ENCODE measurements around the gene SNRPD2. TPM values are rescaled to one million over a fixed set of nuclear protein-coding genes. Genes with fewer than 3 reads are reported as not detected.
A peak's percentile ranks its signal among the peaks of the same experiment; 100 is the strongest.

SNRPD2 gene
- total RNA-seq, 1 donor from 2014 or later = 405 TPM

GRCh38 chr19:45676851-45677263, 14.9 kb downstream of the SNRPD2 start:
- Histone ChIP-seq H4K20me1 (ENCODE audit: low read depth) (peaks cover 7% of the 10 kb centered on the region), H3K36me3 (no peaks in the 10 kb centered on the region), H3F3A (ENCODE audit: low read depth) (peaks cover 16% of the 10 kb centered on the region), H3K4me3 (peak overlapping the region; percentile 45), H3K4me1 (peaks cover 6% of the 10 kb centered on the region), H3K4me2 (peak overlapping the region; percentile 77), H3K9me3 (ENCODE audit: low read depth) (no peaks in the 10 kb centered on the region), H3K27me3 (peaks cover 95% of the 10 kb centered on the region), H3K9ac (no peak overlapping the region), H3K27ac (no peak overlapping the region), H3K79me2 (ENCODE audit: low read depth) (no peaks in the 10 kb centered on the region), H2AFZ (replicated peaks) (no peak overlapping the region)
- Mint-ChIP-seq H3K4me3 (peak overlapping the region; percentile 67), H3K4me1 (peaks cover 10% of the 10 kb centered on the region), H3K27ac (no peak overlapping the region), H3K27me3 (ENCODE audit: insufficient read depth, low read depth) (peaks cover 24% of the 10 kb centered on the region), H3K9me3 (no peaks in the 10 kb centered on the region), H3K36me3 (no peaks in the 10 kb centered on the region)
- no peak for DNase-seq (ENCODE audit: low spot score)
- TF ChIP-seq EZH2 (IDR thresholded peaks at IDR 0.05) (no peak), EZH2phosphoT487 (IDR thresholded peaks at IDR 0.05) (no peak), CTCF (IDR thresholded peaks at IDR 0.05) (no peak)

DNA sequence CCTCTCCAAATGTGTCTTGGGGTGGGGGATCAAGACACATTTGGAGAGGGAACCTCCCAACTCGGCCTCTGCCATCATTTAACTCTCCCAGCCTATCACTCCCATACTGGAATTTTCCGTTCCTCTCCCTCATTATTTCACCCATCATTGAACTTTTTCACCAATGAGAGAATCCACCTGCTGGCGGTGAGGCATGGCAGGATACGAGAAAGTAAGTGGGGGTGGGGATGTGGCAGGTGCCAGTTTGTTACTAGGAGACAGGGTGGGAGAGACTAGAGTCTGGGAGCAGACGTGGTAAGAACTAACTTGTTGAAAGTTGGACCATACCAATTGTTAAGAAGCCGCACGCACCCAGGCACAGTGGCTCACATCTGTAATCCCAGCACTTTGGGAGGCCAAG, 16.8 kb downstream of the SNRPD2 start:
- H4K20me1 ChIP-seq (ENCODE audit: low read depth) = peaks cover 8% of the 10 kb centered on the region
- H3K36me3 ChIP-seq = no peaks in the 10 kb centered on the region
- Mint-ChIP-seq H3K36me3 (no peaks in the 10 kb centered on the region), H3K4me1 (peaks cover 21% of the 10 kb centered on the region), H3K27me3 (ENCODE audit: insufficient read depth, low read depth) (peaks cover 35% of the 10 kb centered on the region), H3K27ac (no peak overlapping the region), H3K9me3 (no peaks in the 10 kb centered on the region), H3K4me3 (peak overlapping the region; percentile 45)
- peaks cover 22% of the 10 kb centered on the region for H3F3A ChIP-seq (ENCODE audit: low read depth)
- no peak overlapping the region for H3K9ac ChIP-seq
- no peak overlapping the region for H3K4me2 ChIP-seq
- H3K9me3 ChIP-seq (ENCODE audit: low read depth) = no peaks in the 10 kb centered on the region
- H3K4me3 ChIP-seq = no peak overlapping the region
- no peak overlapping the region for H3K27ac ChIP-seq
- peaks cover 6% of the 10 kb centered on the region for H3K4me1 ChIP-seq
- no peak for DNase-seq (ENCODE audit: low spot score)
- TF ChIP-seq EZH2 (IDR thresholded peaks at IDR 0.05) = no peak
- TF ChIP-seq CTCF (IDR thresholded peaks at IDR 0.05) = no peak
- no peak for TF ChIP-seq EZH2phosphoT487 (IDR thresholded peaks at IDR 0.05)
- peaks cover 97% of the 10 kb centered on the region for H3K27me3 ChIP-seq
- H3K79me2 ChIP-seq (ENCODE audit: low read depth) = no peaks in the 10 kb centered on the region
- H2AFZ ChIP-seq (replicated peaks) = no peak overlapping the region

GRCh38 chr19:45670670-45671453, 20.9 kb downstream of the SNRPD2 start:
- peaks cover 12% of the 10 kb centered on the region for H3K4me1 ChIP-seq
- H2AFZ ChIP-seq (replicated peaks) = no peak overlapping the region
- TF ChIP-seq EZH2 (IDR thresholded peaks at IDR 0.05) (peak; percentile 5), EZH2phosphoT487 (IDR thresholded peaks at IDR 0.05) (no peak), CTCF (IDR thresholded peaks at IDR 0.05) (no peak)
- Mint-ChIP-seq H3K36me3 (no peaks in the 10 kb centered on the region), H3K4me3 (peak overlapping the region; percentile 86), H3K9me3 (no peaks in the 10 kb centered on the region), H3K27ac (no peak overlapping the region), H3K4me1 (peaks cover 27% of the 10 kb centered on the region), H3K27me3 (ENCODE audit: insufficient read depth, low read depth) (peaks cover 37% of the 10 kb centered on the region)
- no peaks in the 10 kb centered on the region for H3K9me3 ChIP-seq (ENCODE audit: low read depth)
- H3K79me2 ChIP-seq (ENCODE audit: low read depth) = no peaks in the 10 kb centered on the region
- H4K20me1 ChIP-seq (ENCODE audit: low read depth) = peaks cover 8% of the 10 kb centered on the region
- H3K4me3 ChIP-seq = peak overlapping the region; percentile 31
- peaks cover 42% of the 10 kb centered on the region for H3F3A ChIP-seq (ENCODE audit: low read depth)
- H3K27ac ChIP-seq = no peak overlapping the region
- peaks cover 87% of the 10 kb centered on the region for H3K27me3 ChIP-seq
- peak overlapping the region; percentile 72 for H3K4me2 ChIP-seq
- no peaks in the 10 kb centered on the region for H3K36me3 ChIP-seq
- peak; percentile 92 for DNase-seq (ENCODE audit: low spot score)
- H3K9ac ChIP-seq = no peak overlapping the region

Measured in neural progenitor cell (in vitro differentiated cells).